NCI-H1694 (cell line): ENCODE results near the gene HS6ST1.

Experiments
- DNase-seq: peaks from one replicate; lab custom pipeline; 2025; lab: John Stamatoyannopoulos, UW

Gene HS6ST1

GRCh38 chr2:128310094-128310716 lies 8.5 kb downstream of the HS6ST1 start:
- DNase-seq = no peak

- DNase-seq = no peak
Measured at GRCh38 chr2:128309280-128310093, 9.2 kb downstream of the HS6ST1 start.

GRCh38 chr2:128308889-128309279 lies 9.8 kb downstream of the HS6ST1 start:
- no peak for DNase-seq

- DNase-seq = no peak
Measured at GRCh38 chr2:128308284-128308731, 10.4 kb downstream of the HS6ST1 start.

GRCh38 chr2:128307595-128307994 lies 11.1 kb downstream of the HS6ST1 start:
- DNase-seq = no peak

GRCh38 chr2:128306931-128307460 lies 11.7 kb downstream of the HS6ST1 start:
- DNase-seq = no peak

GRCh38 chr2:128306081-128306930 lies 12.4 kb downstream of the HS6ST1 start:
- DNase-seq = peak; percentile 64

GRCh38 chr2:128305555-128306080 lies 13.1 kb downstream of the HS6ST1 start:
- peak; percentile 62 for DNase-seq

GRCh38 chr2:128304715-128305554 lies 13.7 kb downstream of the HS6ST1 start:
- DNase-seq = peak; percentile 55

- DNase-seq = no peak
Measured at GRCh38 chr2:128304330-128304714, 14.3 kb downstream of the HS6ST1 start.

GRCh38 chr2:128303911-128304310 lies 14.8 kb downstream of the HS6ST1 start:
- no peak for DNase-seq

GRCh38 chr2:128303095-128303791 lies 15.4 kb downstream of the HS6ST1 start:
- no peak for DNase-seq

- no peak for DNase-seq
Measured at GRCh38 chr2:128302744-128303067, 16.0 kb downstream of the HS6ST1 start.

GRCh38 chr2:128302011-128302743 lies 16.5 kb downstream of the HS6ST1 start:
- no peak for DNase-seq

- DNase-seq = no peak
Measured at GRCh38 chr2:128301501-128301966, 17.1 kb downstream of the HS6ST1 start.

GRCh38 chr2:128301021-128301420 lies 17.6 kb downstream of the HS6ST1 start:
- no peak for DNase-seq

- peak; percentile 46 for DNase-seq
Measured at GRCh38 chr2:128300151-128301020, 18.3 kb downstream of the HS6ST1 start.

- peak; percentile 76 for DNase-seq
Measured at GRCh38 chr2:128299628-128300027, 19.0 kb downstream of the HS6ST1 start.
